VCaP (cell line): ENCODE measurements around the gene TUNAR.

Source experiments
- H3K27ac ChIP-seq: fragments of 450-650 bp; 2 replicates; pipeline ENCODE4 v1.5.1; 2017
- TF ChIP-seq, protein P1 (sequence below): fragments of 450-650 bp; conservative IDR thresholded peaks from 2 replicates; pipeline ENCODE4 v1.5.1; 2017; ENCODE audit warnings: mild to moderate bottlenecking, moderate library complexity

Gene TUNAR

DNA sequence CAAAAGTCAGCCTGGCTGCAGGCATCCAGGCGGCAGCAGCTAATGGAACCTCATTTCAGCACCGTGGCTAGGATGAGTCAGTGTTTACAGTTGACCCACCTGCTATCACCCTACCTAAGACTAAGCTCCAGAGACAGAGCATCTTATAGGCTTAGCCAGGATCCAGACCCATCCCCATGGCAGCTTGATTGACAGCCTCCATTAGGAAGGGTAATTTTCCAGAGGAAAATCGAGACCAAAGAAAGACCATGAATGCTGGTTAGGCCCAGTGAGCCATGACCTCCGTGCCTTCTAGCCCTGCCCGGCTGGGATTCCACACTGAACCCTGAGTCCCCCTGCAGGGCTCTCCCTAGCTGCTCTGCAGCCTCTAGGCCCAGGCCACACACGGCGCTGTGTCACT, 38.7 kb downstream of the TUNAR start:
- H3K27ac ChIP-seq = no peak overlapping the region
- TF ChIP-seq, protein P1, sequence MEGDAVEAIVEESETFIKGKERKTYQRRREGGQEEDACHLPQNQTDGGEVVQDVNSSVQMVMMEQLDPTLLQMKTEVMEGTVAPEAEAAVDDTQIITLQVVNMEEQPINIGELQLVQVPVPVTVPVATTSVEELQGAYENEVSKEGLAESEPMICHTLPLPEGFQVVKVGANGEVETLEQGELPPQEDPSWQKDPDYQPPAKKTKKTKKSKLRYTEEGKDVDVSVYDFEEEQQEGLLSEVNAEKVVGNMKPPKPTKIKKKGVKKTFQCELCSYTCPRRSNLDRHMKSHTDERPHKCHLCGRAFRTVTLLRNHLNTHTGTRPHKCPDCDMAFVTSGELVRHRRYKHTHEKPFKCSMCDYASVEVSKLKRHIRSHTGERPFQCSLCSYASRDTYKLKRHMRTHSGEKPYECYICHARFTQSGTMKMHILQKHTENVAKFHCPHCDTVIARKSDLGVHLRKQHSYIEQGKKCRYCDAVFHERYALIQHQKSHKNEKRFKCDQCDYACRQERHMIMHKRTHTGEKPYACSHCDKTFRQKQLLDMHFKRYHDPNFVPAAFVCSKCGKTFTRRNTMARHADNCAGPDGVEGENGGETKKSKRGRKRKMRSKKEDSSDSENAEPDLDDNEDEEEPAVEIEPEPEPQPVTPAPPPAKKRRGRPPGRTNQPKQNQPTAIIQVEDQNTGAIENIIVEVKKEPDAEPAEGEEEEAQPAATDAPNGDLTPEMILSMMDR = no peak

DNA sequence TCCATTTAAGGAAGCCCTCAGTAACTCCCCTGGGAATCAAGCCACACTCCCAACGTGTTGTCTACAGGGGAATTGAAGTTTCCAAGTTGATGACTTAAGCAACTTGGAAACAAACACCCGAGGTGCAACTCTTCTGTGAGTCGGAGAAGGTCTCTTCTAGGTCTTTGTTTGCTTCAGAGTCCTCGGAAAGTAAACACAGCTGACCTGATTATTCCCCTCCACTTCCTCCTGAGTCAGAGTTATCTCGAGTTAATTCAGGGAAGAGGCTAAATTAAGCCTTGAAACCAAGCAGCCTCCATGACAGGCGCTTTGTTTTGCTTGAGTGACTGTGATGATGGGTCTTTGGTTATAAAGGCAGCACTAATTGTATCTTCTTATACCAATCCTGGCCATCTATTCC, 41.8 kb downstream of the TUNAR start:
- peak overlapping the region; percentile 68 for H3K27ac ChIP-seq
- TF ChIP-seq, protein P1 = no peak

DNA sequence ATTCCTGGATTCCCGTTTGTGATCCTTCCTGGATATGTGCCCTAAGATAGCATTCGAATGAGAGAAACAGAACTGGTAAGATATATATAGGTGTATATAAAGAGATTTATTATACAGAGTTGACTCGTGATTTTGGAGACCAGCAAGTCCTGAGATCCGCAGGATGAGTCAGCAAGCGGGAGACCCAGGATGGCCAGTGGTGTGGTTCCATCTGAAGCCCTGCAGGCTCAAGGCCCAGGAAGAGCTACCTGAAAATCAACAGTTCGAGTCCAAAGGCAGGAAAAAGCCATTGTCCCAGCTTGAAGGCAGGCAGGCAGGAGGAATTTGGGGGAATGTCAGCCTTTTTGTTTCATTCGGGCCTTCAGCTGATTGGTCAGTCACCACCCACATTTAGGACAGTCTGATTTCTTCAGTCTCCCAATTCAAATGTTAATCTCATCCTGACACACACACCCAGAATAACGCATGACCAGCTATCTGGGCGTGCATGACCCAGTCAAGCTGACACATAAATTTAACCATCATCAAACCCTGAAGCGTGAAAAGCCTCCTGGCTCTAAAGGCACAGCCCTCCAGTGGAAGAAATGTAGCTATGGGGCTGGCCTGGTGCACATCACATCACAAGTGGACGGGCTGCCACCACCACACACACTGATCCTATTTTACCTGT, 44.3 kb downstream of the TUNAR start:
- TF ChIP-seq, protein P1 = no peak
- no peak overlapping the region for H3K27ac ChIP-seq

DNA sequence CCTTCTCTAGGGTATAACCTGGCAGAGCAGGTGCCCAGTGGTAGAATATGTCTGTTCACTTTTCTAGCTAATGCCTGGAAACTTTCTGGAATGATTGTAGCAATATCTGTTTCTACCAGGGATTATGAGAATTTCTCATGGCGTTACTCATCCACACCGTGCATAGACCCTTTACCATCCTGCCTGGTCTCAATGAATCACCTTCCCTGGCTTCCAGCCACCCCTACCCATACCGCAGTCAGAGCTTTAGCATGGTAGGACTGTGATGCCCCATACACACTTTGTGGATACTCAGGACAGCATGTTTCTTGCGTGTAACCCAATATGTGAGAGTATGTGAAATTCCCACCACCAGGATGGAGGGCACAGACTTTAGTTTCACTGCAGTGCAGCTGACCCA, 45.4 kb downstream of the TUNAR start:
- TF ChIP-seq, protein P1 = no peak
- no peak overlapping the region for H3K27ac ChIP-seq

DNA sequence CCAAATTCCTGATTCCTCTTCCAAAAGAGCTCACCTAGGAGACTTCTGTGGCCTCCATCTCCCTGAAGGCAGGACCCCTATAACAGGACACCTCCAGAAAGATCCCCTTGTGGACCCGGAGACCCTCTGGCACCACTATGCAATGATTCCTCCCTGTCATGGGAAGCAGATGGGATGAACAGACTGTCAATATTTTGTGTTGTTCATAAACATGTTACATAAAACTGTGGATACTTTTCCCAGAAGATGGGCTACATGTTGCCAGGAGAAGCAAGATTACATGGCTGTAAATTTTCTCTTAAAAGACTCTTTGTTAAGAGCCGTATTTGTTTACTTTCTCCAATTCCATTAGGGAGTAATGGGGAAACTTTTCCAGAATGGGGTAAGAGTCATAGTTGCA, 52.1 kb downstream of the TUNAR start:
- H3K27ac ChIP-seq = no peak overlapping the region
- TF ChIP-seq, protein P1 = no peak

DNA sequence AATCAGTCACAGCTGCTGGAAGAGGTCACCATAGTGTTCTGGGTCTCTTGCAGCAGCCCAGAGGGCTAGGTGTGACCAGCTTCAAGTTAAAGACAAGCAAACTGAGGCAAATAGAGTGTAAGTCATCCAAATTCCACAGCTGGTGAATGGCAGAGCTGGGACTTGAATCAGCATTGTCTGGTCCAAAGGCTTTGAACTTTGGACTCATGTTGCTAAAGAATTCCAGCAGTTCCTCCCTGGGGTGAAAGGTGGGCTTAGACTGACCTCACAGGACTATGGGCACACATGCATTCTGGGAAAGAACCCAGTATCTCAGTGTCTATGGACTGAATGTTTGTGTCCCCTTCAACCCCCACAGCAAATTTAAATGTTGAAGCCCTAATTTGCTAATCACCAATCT, 54.8 kb downstream of the TUNAR start:
- H3K27ac ChIP-seq = no peak overlapping the region
- TF ChIP-seq, protein P1 = no peak

DNA sequence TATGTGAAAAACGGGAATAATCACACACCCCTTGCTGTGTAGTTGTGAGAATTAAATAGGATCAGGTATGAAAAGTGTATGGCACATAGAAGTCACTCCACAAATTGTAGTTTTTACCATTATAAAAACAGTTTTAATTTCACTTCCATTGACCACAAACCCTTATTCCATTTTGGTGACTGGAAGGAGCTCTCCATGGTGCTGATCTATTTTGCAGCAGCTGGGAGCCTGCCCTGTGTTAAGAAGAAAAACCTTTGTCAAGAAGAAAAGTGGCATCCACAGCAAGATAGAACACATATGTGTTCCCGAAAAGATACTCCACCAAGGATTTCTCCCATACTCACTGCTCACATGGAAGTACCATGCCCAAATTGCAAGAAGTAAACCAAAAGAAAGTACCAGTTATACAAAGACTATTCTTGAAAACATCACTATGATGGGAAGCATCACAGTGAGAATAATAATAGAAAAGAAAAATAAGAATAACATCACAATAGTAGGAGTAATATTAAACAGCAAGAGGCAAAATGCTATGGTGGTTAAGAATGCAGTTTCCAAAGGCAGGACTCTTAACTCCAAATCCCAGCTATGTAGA, 58.7 kb downstream of the TUNAR start:
- TF ChIP-seq, protein P1 = no peak
- no peak overlapping the region for H3K27ac ChIP-seq
